Suprapubic skin (tissue), 4 donors: ENCODE measurements around the gene LHPP. TPM values are rescaled to one million over a fixed set of nuclear protein-coding genes. Genes with fewer than 3 reads are reported as not detected.

Experiments used
- DNase-seq, 2 donors: peaks; one replicate each; pipeline ENCODE4 v3.0.0-alpha.2; 2019; ENCODE audit warnings: low spot score in 2 of 2
- H3K27ac ChIP-seq: fragments of 200-600 bp; sonication (generic); one replicate; pipeline ENCODE4 v1.5.1; 2019
- H3K27me3 ChIP-seq: fragments of 200-600 bp; sonication (generic); one replicate; pipeline ENCODE4 v1.5.1; 2019
- H3K36me3 ChIP-seq: fragments of 200-600 bp; sonication (generic); one replicate; pipeline ENCODE4 v1.5.1; 2019
- H3K4me1 ChIP-seq: fragments of 200-600 bp; sonication (generic); one replicate; pipeline ENCODE4 v1.5.1; 2019
- H3K4me3 ChIP-seq: fragments of 200-600 bp; sonication (generic); one replicate; pipeline ENCODE4 v1.5.1; 2019; ENCODE audit warnings: mild to moderate bottlenecking
- H3K9me3 ChIP-seq: fragments of 200-600 bp; sonication (generic); one replicate; pipeline ENCODE4 v1.5.1; 2019
- EP300 ChIP-seq: sonication (generic); formaldehyde crosslinking; IDR thresholded peaks from one replicate; pipeline ENCODE4 v1.6.1; 2017; ENCODE audit warnings: antibody characterized with exemption
- POLR2A ChIP-seq, 2 donors: fragments of 450-650 bp; IDR thresholded peaks; one replicate each; pipeline ENCODE4 v1.6.1; 2017; ENCODE audit warnings: antibody characterized with exemption in 2 of 2, mild to moderate bottlenecking in 2 of 2, moderate library complexity in 2 of 2
- POLR2AphosphoS5 ChIP-seq, 3 donors: sonication (generic); formaldehyde crosslinking; IDR thresholded peaks; one replicate each; pipeline ENCODE4 v1.6.1; 2017; ENCODE audit warnings: antibody characterized with exemption in 3 of 3
- WGBS: methylation state at CpG from one replicate; pipeline ENCODE4 v1.1.5; 2018; 5-methylcytosine and 5-hydroxymethylcytosine counted together
- total RNA-seq, 4 donors: library from RNA; depleted of rRNA; stranded (reverse); fragments of >200 nt; gene quantifications; one replicate each; pipeline ENCODE4 v1.1.0, GENCODE V29; 2016
- TF ChIP-seq, protein P1 (sequence below), 2 donors: fragments of 200-600 bp in 1 of 2; fragments of 450-650 bp in 1 of 2; sonication (generic) in 1 of 2; IDR thresholded peaks; one replicate each; pipeline ENCODE4 v1.5.1; 2016 to 2019; ENCODE audit warnings: antibody characterized with exemption in 2 of 2, mild to moderate bottlenecking in 1 of 2, moderate library complexity in 1 of 2

Gene LHPP
- total RNA-seq, 4 donors from 2014 or later = 14.4 to 22.6 (median 15.3) TPM

- no peak for DNase-seq
- WGBS = 88% methylated on average over 6 of the region's 7 CpGs
- Histone ChIP-seq H3K9me3 (no peaks in the 10 kb centered on the region), H3K36me3 (no peaks in the 10 kb centered on the region), H3K4me3 (no peak overlapping the region), H3K4me1 (no peaks in the 10 kb centered on the region), H3K27me3 (no peaks in the 10 kb centered on the region), H3K27ac (no peak overlapping the region)
- TF ChIP-seq, protein P1, sequence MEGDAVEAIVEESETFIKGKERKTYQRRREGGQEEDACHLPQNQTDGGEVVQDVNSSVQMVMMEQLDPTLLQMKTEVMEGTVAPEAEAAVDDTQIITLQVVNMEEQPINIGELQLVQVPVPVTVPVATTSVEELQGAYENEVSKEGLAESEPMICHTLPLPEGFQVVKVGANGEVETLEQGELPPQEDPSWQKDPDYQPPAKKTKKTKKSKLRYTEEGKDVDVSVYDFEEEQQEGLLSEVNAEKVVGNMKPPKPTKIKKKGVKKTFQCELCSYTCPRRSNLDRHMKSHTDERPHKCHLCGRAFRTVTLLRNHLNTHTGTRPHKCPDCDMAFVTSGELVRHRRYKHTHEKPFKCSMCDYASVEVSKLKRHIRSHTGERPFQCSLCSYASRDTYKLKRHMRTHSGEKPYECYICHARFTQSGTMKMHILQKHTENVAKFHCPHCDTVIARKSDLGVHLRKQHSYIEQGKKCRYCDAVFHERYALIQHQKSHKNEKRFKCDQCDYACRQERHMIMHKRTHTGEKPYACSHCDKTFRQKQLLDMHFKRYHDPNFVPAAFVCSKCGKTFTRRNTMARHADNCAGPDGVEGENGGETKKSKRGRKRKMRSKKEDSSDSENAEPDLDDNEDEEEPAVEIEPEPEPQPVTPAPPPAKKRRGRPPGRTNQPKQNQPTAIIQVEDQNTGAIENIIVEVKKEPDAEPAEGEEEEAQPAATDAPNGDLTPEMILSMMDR (IDR thresholded peaks at IDR 0.05) = no peak
- no peak for TF ChIP-seq POLR2A (IDR thresholded peaks at IDR 0.05)
- TF ChIP-seq POLR2AphosphoS5 (IDR thresholded peaks at IDR 0.05) = no peak
- no peak for TF ChIP-seq EP300
Observed at GRCh38 chr10:124599588-124600050, 138.0 kb downstream of the LHPP start.

DNA sequence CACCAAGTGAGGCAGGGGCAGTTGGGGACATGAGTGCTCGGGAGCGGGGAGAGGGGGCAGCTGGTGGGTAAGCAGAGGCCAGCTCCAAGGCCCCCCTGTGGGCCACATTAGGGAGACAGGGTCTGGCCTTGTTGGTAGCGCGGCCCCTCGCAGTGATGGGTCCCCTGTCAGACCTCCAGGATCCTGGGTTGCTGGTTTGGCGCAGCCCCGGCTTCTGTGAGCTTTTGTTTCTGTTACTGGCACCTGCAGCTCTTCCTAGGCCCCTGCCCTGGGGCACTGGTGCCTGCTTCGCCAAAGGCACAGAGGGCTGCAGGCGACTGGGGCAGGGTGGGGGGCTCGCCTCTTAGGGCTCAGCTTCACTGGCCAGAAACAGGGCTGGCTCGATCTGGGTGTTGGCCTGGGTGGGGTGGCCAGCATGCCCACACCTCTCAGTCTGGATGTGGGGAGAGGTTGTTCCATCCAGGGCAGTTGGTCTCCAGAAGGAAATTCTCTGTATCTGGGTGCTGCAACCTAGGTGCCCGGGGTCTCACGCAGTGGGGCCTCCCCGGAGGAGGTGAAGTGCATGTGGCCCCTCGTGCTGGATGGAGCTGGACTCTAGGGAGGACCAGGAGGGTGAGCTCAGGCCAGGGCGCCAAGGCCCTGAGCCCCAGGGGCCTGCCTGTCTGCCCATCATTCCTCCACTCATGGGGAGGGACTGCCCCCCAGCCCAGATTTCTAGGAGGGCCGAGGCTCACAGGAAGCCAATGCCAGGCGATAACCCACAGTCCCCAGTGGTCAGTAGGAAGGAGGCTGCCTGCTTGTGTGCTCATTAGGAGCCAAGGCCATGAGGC is 138.6 kb downstream of the LHPP start:
- no peak for DNase-seq
- 85% methylated on average over 7 of the region's 18 CpGs for WGBS
- H3K27me3 ChIP-seq = no peaks in the 10 kb centered on the region
- H3K4me3 ChIP-seq = no peak overlapping the region
- TF ChIP-seq, protein P1 (IDR thresholded peaks at IDR 0.05) = no peak
- no peak for TF ChIP-seq EP300
- TF ChIP-seq POLR2AphosphoS5 (IDR thresholded peaks at IDR 0.05) = no peak
- no peak for TF ChIP-seq POLR2A (IDR thresholded peaks at IDR 0.05)
- no peaks in the 10 kb centered on the region for H3K36me3 ChIP-seq
- H3K27ac ChIP-seq = no peak overlapping the region
- no peaks in the 10 kb centered on the region for H3K4me1 ChIP-seq
- H3K9me3 ChIP-seq = no peaks in the 10 kb centered on the region

GRCh38 chr10:124601016-124601415 is 139.4 kb downstream of the LHPP start:
- Histone ChIP-seq H3K4me1 (no peaks in the 10 kb centered on the region), H3K4me3 (no peak overlapping the region), H3K36me3 (no peaks in the 10 kb centered on the region), H3K27me3 (no peaks in the 10 kb centered on the region), H3K27ac (no peak overlapping the region), H3K9me3 (no peaks in the 10 kb centered on the region)
- DNase-seq = no peak
- 92% methylated on average over 12 of the region's 12 CpGs for WGBS
- TF ChIP-seq EP300 (no peak), POLR2AphosphoS5 (IDR thresholded peaks at IDR 0.05) (no peak), POLR2A (IDR thresholded peaks at IDR 0.05) (no peak)
- TF ChIP-seq, protein P1 (IDR thresholded peaks at IDR 0.05) = no peak

DNA sequence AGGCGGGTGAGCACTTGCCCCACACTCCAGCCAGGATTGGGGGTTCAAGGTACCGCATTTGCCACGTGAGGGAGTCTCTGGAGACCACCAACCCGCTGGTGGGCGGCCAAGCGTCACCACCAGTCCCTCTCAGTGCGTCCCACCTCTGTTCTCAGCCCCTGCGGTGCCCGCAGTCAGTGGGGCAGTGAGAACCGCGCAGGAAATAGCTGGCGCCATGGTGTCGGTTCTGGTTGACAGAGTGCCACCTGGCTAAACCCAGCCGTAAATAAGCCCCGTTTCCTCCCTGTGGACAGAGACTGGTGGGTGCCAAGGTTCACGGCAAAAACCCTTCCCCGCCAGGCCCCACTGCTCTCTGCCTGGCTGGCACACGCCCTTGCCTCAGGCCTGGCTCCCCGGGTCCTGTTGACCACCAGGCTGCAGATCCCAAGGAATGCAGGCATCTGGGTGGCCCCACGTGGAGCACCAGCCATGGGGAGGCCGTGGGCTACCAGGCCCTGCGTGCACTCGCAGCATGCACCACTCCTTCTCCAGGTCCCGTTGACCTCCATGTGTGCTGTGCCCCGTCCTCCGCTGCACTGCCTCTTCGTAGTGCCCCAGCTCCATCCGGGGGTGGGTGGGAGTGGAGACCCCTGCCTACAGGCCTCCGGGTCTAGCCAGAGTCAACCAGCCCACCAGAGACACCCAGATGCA is 140.0 kb downstream of the LHPP start:
- Histone ChIP-seq H3K36me3 (no peaks in the 10 kb centered on the region), H3K27me3 (no peaks in the 10 kb centered on the region), H3K4me1 (no peaks in the 10 kb centered on the region), H3K9me3 (no peaks in the 10 kb centered on the region), H3K4me3 (no peak overlapping the region), H3K27ac (no peak overlapping the region)
- 89% methylated on average over 15 of the region's 29 CpGs for WGBS
- DNase-seq = no peak
- TF ChIP-seq POLR2AphosphoS5 (IDR thresholded peaks at IDR 0.05) = no peak

- no peak for DNase-seq
- TF ChIP-seq EP300 (no peak), POLR2AphosphoS5 (IDR thresholded peaks at IDR 0.05) (no peak), POLR2A (IDR thresholded peaks at IDR 0.05) (no peak)
- TF ChIP-seq, protein P1 (IDR thresholded peaks at IDR 0.05) = no peak
- H3K4me3 ChIP-seq = no peak overlapping the region
- no peak overlapping the region for H3K27ac ChIP-seq
- H3K36me3 ChIP-seq = no peaks in the 10 kb centered on the region
- H3K9me3 ChIP-seq = no peaks in the 10 kb centered on the region
- WGBS = 93% methylated on average over 5 of the region's 12 CpGs
- no peaks in the 10 kb centered on the region for H3K4me1 ChIP-seq
- no peaks in the 10 kb centered on the region for H3K27me3 ChIP-seq
Observed at GRCh38 chr10:124602121-124602561, 140.5 kb downstream of the LHPP start.
